HepG2 (cell line): ENCODE data around the gene ATRN. TPM values are rescaled to one million over a fixed set of nuclear protein-coding genes. Genes with fewer than 3 reads are reported as not detected.

ENCODE experiments used
- ARID5B ChIP-seq: IDR thresholded peaks from 2 replicates; pipeline ENCODE4 v1.4.0; 2020; ENCODE audit warnings: mild to moderate bottlenecking, missing genetic modification reagents
- CEBPG ChIP-seq: IDR thresholded peaks from 2 replicates; pipeline ENCODE4 v1.6.1; 2016
- FIP1L1 ChIP-seq: fragments of 200-400 bp; formaldehyde crosslinking; IDR thresholded peaks from 2 replicates; pipeline ENCODE4 v1.6.1; 2018; ENCODE audit warnings: low read depth, mild to moderate bottlenecking, low read length, moderate library complexity, borderline replicate concordance; ENCODE audit not compliant: insufficient read depth
- GZF1 ChIP-seq: sonication (generic); formaldehyde crosslinking; IDR thresholded peaks from 2 replicates; pipeline ENCODE4 v1.5.1; 2020; ENCODE audit warnings: mild to moderate bottlenecking, missing genetic modification reagents
- IRF2 ChIP-seq: IDR thresholded peaks from 2 replicates; pipeline ENCODE4 v1.6.1; 2018; ENCODE audit warnings: missing genetic modification reagents, missing compliant biosample characterization
- NR2F6 ChIP-seq, 2 experiments: IDR thresholded peaks; 2 replicates each; pipeline ENCODE4 v1.6.1; 2016; ENCODE audit warnings: antibody characterized with exemption in 1 of 2, mild to moderate bottlenecking in 1 of 2
- PHB2 ChIP-seq: fragments of 450-650 bp; IDR thresholded peaks from 2 replicates; pipeline ENCODE4 v1.6.1; 2018; ENCODE audit not compliant: partially characterized antibody
- RNF219 ChIP-seq: sonication (generic); formaldehyde crosslinking; IDR thresholded peaks from 2 replicates; pipeline ENCODE4 v1.5.0; 2020; ENCODE audit warnings: mild to moderate bottlenecking, missing genetic modification reagents
- SSRP1 ChIP-seq: IDR thresholded peaks from 2 replicates; pipeline ENCODE4 v1.6.1; 2016; ENCODE audit warnings: control low read depth
- TEF ChIP-seq: sonication (generic); formaldehyde crosslinking; IDR thresholded peaks from 2 replicates; pipeline ENCODE4 v1.5.0; 2020; ENCODE audit warnings: missing genetic modification reagents
- ZNF788 ChIP-seq: sonication (generic); formaldehyde crosslinking; IDR thresholded peaks from 2 replicates; pipeline ENCODE4 v1.5.0; 2020; ENCODE audit warnings: mild to moderate bottlenecking, missing genetic modification reagents, borderline replicate concordance
- polyA plus RNA-seq, 8 experiments: library from polyadenylated mRNA; depleted of rRNA in 3 of 8; stranded (reverse) in 7 of 8; unstranded in 1 of 8; fragments of >200 nt; fragmentation: Illumina TruSeq in 4 of 8; extraction: Trizol in 4 of 8; gene quantifications; 2 replicates each; pipeline versions ENCODE4 v1.2.1 to v1.2.3, GENCODE V29; 2011 to 2016; ENCODE audit warnings: low read depth in 4 of 8, missing spikeins in 1 of 8, mixed read lengths in 1 of 8; ENCODE audit not compliant: insufficient read depth in 1 of 8
- total RNA-seq, 5 experiments: library from RNA; depleted of rRNA; stranded (reverse); fragments of >200 nt; fragmentation: Illumina TruSeq; extraction: Trizol; gene quantifications; 2 replicates each; pipeline ENCODE4 v1.2.3, GENCODE V29; 2016; ENCODE audit warnings: low read depth in 1 of 5
- TF ChIP-seq, protein P1 (sequence below): sonication (generic); formaldehyde crosslinking; IDR thresholded peaks from 2 replicates; pipeline ENCODE4 v1.4.0; 2020; ENCODE audit warnings: mild to moderate bottlenecking, missing genetic modification reagents
- TF ChIP-seq, protein P2 (sequence below): sonication (generic); formaldehyde crosslinking; IDR thresholded peaks from 2 replicates; pipeline ENCODE4 v1.4.0; 2020; ENCODE audit warnings: mild to moderate bottlenecking, missing genetic modification reagents
- TF ChIP-seq, protein P3 (sequence below): IDR thresholded peaks from 2 replicates; pipeline ENCODE4 v1.6.1; 2018; ENCODE audit warnings: missing genetic modification reagents

Gene ATRN
- total and polyA plus RNA-seq, 2 of the 13 experiments (the other 11 are each of a cell fraction or from before 2014, with no cell fraction given): 44.2 to 81.1 TPM

DNA sequence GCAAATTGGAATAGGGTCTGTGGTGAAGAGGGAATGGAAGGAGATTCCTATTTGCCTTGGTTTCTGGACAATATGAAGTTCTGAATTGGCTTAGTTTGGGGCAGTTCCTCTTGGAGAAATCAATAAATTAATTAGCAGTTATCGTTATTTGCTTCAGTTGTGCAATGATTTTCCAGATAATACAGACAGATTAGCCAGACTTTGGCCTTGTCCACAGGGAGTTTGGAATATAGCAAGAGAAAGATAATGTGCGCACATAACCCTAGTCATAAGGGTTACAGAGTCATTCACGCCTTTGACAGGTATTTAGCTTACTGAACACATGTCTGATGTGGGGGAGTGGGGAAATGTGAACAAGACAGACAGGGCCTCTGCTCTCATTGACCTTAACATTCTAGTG is 1.3 kb downstream of the ATRN start (continued):
- TF ChIP-seq RNF219 (CRISPR knock-in tag) (no peak), ARID5B (CRISPR knock-in tag) (peak; percentile 37), TEF (CRISPR knock-in tag) (no peak), CEBPG (peak; percentile 37; the same call in 1 of the 2 replicates), IRF2 (0 out of 2 replicates have a peak, but pooled peaks have one; percentile 50), SSRP1 (CRISPR knock-in tag) (peak; percentile 59; the same call in 1 of the 2 replicates), PHB2 (no peak), ZNF788 (CRISPR knock-in tag) (0 out of 2 replicates have a peak, but pooled peaks have one; percentile 43), GZF1 (no peak), NR2F6 (IDR thresholded peaks at IDR 0.05) (no peak), NR2F6 (CRISPR knock-in tag; IDR thresholded peaks at IDR 0.05) (0 out of 2 replicates have a peak, but pooled peaks have one; percentile 7), FIP1L1 (no peak)
- TF ChIP-seq, protein P1, sequence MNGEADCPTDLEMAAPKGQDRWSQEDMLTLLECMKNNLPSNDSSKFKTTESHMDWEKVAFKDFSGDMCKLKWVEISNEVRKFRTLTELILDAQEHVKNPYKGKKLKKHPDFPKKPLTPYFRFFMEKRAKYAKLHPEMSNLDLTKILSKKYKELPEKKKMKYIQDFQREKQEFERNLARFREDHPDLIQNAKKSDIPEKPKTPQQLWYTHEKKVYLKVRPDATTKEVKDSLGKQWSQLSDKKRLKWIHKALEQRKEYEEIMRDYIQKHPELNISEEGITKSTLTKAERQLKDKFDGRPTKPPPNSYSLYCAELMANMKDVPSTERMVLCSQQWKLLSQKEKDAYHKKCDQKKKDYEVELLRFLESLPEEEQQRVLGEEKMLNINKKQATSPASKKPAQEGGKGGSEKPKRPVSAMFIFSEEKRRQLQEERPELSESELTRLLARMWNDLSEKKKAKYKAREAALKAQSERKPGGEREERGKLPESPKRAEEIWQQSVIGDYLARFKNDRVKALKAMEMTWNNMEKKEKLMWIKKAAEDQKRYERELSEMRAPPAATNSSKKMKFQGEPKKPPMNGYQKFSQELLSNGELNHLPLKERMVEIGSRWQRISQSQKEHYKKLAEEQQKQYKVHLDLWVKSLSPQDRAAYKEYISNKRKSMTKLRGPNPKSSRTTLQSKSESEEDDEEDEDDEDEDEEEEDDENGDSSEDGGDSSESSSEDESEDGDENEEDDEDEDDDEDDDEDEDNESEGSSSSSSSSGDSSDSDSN (CRISPR knock-in tag): no peak
- TF ChIP-seq, protein P2, sequence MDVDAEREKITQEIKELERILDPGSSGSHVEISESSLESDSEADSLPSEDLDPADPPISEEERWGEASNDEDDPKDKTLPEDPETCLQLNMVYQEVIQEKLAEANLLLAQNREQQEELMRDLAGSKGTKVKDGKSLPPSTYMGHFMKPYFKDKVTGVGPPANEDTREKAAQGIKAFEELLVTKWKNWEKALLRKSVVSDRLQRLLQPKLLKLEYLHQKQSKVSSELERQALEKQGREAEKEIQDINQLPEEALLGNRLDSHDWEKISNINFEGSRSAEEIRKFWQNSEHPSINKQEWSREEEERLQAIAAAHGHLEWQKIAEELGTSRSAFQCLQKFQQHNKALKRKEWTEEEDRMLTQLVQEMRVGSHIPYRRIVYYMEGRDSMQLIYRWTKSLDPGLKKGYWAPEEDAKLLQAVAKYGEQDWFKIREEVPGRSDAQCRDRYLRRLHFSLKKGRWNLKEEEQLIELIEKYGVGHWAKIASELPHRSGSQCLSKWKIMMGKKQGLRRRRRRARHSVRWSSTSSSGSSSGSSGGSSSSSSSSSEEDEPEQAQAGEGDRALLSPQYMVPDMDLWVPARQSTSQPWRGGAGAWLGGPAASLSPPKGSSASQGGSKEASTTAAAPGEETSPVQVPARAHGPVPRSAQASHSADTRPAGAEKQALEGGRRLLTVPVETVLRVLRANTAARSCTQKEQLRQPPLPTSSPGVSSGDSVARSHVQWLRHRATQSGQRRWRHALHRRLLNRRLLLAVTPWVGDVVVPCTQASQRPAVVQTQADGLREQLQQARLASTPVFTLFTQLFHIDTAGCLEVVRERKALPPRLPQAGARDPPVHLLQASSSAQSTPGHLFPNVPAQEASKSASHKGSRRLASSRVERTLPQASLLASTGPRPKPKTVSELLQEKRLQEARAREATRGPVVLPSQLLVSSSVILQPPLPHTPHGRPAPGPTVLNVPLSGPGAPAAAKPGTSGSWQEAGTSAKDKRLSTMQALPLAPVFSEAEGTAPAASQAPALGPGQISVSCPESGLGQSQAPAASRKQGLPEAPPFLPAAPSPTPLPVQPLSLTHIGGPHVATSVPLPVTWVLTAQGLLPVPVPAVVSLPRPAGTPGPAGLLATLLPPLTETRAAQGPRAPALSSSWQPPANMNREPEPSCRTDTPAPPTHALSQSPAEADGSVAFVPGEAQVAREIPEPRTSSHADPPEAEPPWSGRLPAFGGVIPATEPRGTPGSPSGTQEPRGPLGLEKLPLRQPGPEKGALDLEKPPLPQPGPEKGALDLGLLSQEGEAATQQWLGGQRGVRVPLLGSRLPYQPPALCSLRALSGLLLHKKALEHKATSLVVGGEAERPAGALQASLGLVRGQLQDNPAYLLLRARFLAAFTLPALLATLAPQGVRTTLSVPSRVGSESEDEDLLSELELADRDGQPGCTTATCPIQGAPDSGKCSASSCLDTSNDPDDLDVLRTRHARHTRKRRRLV (CRISPR knock-in tag): no peak
- TF ChIP-seq, protein P3, sequence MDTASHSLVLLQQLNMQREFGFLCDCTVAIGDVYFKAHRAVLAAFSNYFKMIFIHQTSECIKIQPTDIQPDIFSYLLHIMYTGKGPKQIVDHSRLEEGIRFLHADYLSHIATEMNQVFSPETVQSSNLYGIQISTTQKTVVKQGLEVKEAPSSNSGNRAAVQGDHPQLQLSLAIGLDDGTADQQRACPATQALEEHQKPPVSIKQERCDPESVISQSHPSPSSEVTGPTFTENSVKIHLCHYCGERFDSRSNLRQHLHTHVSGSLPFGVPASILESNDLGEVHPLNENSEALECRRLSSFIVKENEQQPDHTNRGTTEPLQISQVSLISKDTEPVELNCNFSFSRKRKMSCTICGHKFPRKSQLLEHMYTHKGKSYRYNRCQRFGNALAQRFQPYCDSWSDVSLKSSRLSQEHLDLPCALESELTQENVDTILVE: peak; percentile 53; the same call in 1 of the 2 replicates
